ENCODE results near the gene AHCY. TPM values are rescaled to one million over a fixed set of nuclear protein-coding genes. Genes with fewer than 3 reads are reported as not detected.

The AHCY gene
- total RNA-seq, 4 donors from 2014 or later: 43.7 to 88.9 (median 80.4) TPM

DNA sequence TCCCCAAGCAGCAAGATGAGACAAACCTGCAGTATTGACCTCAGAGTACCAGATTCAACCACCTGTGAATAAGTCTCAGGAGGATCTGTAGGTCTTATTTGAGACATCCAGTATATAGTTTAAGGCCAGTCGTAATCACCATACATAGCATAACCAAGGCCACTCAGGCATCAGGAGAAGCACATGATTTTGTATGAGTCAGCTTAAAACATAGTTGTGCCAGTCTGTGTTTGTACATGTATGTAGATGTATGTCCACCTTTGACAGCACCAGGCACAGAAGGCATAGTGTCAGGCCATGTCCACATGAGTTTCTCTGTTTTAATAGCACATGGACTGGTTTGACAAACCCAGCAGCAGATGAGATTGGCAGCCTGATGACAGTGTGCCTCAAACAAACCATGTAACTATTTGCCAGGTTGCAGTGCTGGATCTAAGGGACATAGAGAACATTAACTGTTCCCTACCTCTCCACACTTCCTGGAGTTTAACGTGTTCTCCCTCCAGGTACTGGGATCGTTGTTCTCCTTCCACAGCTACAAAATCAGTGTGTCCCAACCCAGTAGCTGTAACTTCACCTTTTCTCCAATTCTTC lies 70.6 kb downstream of the AHCY start:
- Histone ChIP-seq H3K27me3 (no peaks in the 10 kb centered on the region), H3K4me3 (no peak overlapping the region), H3K36me3 (no peaks in the 10 kb centered on the region), H3K9me3 (peaks cover 9% of the 10 kb centered on the region), H3K4me1 (no peaks in the 10 kb centered on the region), H3K27ac (no peak overlapping the region)
- WGBS: 90% methylated on average over 3 of the region's 3 CpGs
- no peak for TF ChIP-seq POLR2AphosphoS5 (IDR thresholded peaks at IDR 0.05)
- TF ChIP-seq POLR2A (IDR thresholded peaks at IDR 0.05): no peak
- TF ChIP-seq, protein P1, sequence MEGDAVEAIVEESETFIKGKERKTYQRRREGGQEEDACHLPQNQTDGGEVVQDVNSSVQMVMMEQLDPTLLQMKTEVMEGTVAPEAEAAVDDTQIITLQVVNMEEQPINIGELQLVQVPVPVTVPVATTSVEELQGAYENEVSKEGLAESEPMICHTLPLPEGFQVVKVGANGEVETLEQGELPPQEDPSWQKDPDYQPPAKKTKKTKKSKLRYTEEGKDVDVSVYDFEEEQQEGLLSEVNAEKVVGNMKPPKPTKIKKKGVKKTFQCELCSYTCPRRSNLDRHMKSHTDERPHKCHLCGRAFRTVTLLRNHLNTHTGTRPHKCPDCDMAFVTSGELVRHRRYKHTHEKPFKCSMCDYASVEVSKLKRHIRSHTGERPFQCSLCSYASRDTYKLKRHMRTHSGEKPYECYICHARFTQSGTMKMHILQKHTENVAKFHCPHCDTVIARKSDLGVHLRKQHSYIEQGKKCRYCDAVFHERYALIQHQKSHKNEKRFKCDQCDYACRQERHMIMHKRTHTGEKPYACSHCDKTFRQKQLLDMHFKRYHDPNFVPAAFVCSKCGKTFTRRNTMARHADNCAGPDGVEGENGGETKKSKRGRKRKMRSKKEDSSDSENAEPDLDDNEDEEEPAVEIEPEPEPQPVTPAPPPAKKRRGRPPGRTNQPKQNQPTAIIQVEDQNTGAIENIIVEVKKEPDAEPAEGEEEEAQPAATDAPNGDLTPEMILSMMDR (IDR thresholded peaks at IDR 0.05): no peak
- TF ChIP-seq EP300 (IDR thresholded peaks at IDR 0.05): no peak
- DNase-seq (ENCODE audit: low spot score in 2 of 2): no peak

DNA sequence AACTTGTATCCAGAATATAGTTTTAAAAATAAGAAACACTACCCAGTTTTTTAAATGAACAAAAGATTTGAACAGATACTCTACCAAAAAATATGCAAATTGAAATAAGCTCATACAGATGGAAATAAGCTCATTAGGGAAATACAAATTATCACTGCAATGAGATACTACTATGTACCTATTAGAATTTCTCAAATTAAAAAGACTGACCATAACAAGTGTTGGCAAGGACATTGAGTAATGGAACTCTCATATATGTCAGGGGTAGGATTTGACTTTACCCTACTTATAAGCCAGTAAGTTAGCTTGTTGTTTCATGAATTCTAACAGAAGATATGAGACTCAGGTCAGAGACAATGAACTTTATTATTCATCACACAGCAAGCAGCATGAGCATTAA lies 71.5 kb downstream of the AHCY start:
- Histone ChIP-seq H3K27me3 (no peaks in the 10 kb centered on the region), H3K4me1 (no peaks in the 10 kb centered on the region), H3K4me3 (no peak overlapping the region), H3K36me3 (no peaks in the 10 kb centered on the region), H3K9me3 (no peaks in the 10 kb centered on the region), H3K27ac (no peak overlapping the region)
- TF ChIP-seq EP300 (IDR thresholded peaks at IDR 0.05): no peak
- TF ChIP-seq POLR2AphosphoS5 (IDR thresholded peaks at IDR 0.05): no peak
- no peak for TF ChIP-seq POLR2A (IDR thresholded peaks at IDR 0.05)
- TF ChIP-seq, protein P1 (IDR thresholded peaks at IDR 0.05): no peak
- no peak for DNase-seq (ENCODE audit: low spot score in 2 of 2)

Other genes with a start within 250 kb of the AHCY start
- 10 to 100 TPM; 23.7 to 38.8 (median 38.4) TPM for gene EIF2S2, start 191.1 kb downstream of the AHCY start, total RNA-seq
- not detected for gene ASIP, start 61.9 kb downstream of the AHCY start, total RNA-seq
- 10 to 100 TPM; 37.4 to 48.4 (median 43.4) TPM for gene ITCH, start 59.9 kb upstream of the AHCY start, total RNA-seq
- gene DYNLRB1, start 213.1 kb upstream of the AHCY start, total RNA-seq: 100 to 1,000 TPM; 143 to 270 (median 225) TPM